Thoracic aorta (tissue), 2 donors: ENCODE data around the gene CCND1. TPM values are rescaled to one million over a fixed set of nuclear protein-coding genes. Genes with fewer than 3 reads are reported as not detected.

Source experiments
- ATAC-seq: fragments of 150-250 bp; one replicate; pipeline ENCODE4 v1.8.0; 2017; ENCODE audit warnings: low read depth; ENCODE audit not compliant: insufficient number of reproducible peaks, low FRiP score
- DNase-seq: peaks from one replicate; pipeline ENCODE4 v3.0.0-alpha.2; 2020; ENCODE audit warnings: low spot score
- H3K27ac ChIP-seq, 2 donors: fragments of 200-600 bp; sonication (generic); 1 replicate in 1 of 2; 2 replicates in 1 of 2; pipeline ENCODE4 v1.5.1; 2016; ENCODE audit warnings: mild to moderate bottlenecking in 2 of 2, moderate library complexity in 2 of 2
- H3K27me3 ChIP-seq: fragments of 200-600 bp; sonication (generic); replicated peaks from 2 replicates; pipeline ENCODE4 v1.6.0; 2016; ENCODE audit warnings: mild to moderate bottlenecking; ENCODE audit not compliant: insufficient read depth
- H3K36me3 ChIP-seq: fragments of 200-600 bp; sonication (generic); one replicate; pipeline ENCODE4 v1.5.1; 2016
- H3K4me1 ChIP-seq, 2 donors: fragments of 200-600 bp; sonication (generic); 1 replicate in 1 of 2; 2 replicates in 1 of 2; pipeline versions ENCODE4 v1.5.1 to v1.6.0; 2016; ENCODE audit warnings: low read depth in 2 of 2, mild to moderate bottlenecking in 1 of 2; ENCODE audit not compliant: control insufficient read depth in 1 of 2
- H3K4me3 ChIP-seq: fragments of 200-600 bp; sonication (generic); 2 replicates; pipeline ENCODE4 v1.5.1; 2016; ENCODE audit warnings: mild to moderate bottlenecking
- H3K9me3 ChIP-seq: fragments of 200-600 bp; sonication (generic); 2 replicates; pipeline ENCODE4 v1.5.1; 2016
- CTCF ChIP-seq: fragments of 200-600 bp; sonication (generic); IDR thresholded peaks from one replicate; pipeline ENCODE4 v1.5.1; 2019; ENCODE audit warnings: antibody characterized with exemption
- total RNA-seq, 2 donors: library from RNA; depleted of rRNA; stranded (reverse); fragments of >200 nt; gene quantifications; one replicate each; pipeline versions ENCODE4 v1.1.0 to v1.2.3, GENCODE V29; 2016

CCND1 gene
- total RNA-seq, 2 donors from 2014 or later: 109 to 142 TPM

GRCh38 chr11:69614085-69614484 lies 26.9 kb upstream of the CCND1 start:
- no peak for TF ChIP-seq CTCF
- H3K27me3 ChIP-seq: no peaks in the 10 kb centered on the region
- H3K36me3 ChIP-seq: no peaks in the 10 kb centered on the region
- ATAC-seq: no peak
- no peak for DNase-seq
- no peak overlapping the region for H3K27ac ChIP-seq
- no peak overlapping the region for H3K4me3 ChIP-seq
- no peaks in the 10 kb centered on the region for H3K4me1 ChIP-seq
- H3K9me3 ChIP-seq: no peaks in the 10 kb centered on the region

- H3K4me3 ChIP-seq: no peak overlapping the region
- H3K4me1 ChIP-seq: no peaks in the 10 kb centered on the region
- H3K27ac ChIP-seq: no peak overlapping the region
- H3K36me3 ChIP-seq: no peaks in the 10 kb centered on the region
- no peaks in the 10 kb centered on the region for H3K27me3 ChIP-seq
- DNase-seq: no peak
- no peak for TF ChIP-seq CTCF
- H3K9me3 ChIP-seq: no peaks in the 10 kb centered on the region
- no peak for ATAC-seq
These were observed 25.2 kb upstream of the CCND1 start for GRCh38 chr11:69615545-69616278.

GRCh38 chr11:69617220-69617619 lies 23.7 kb upstream of the CCND1 start:
- H3K9me3 ChIP-seq: no peaks in the 10 kb centered on the region
- H3K27me3 ChIP-seq: no peaks in the 10 kb centered on the region
- no peak overlapping the region for H3K4me3 ChIP-seq
- H3K36me3 ChIP-seq: no peaks in the 10 kb centered on the region
- no peak for TF ChIP-seq CTCF
- H3K4me1 ChIP-seq: no peaks in the 10 kb centered on the region
- DNase-seq: no peak
- no peak for ATAC-seq
- H3K27ac ChIP-seq: no peak overlapping the region

- ATAC-seq: no peak
- H3K4me1 ChIP-seq: no peaks in the 10 kb centered on the region
- H3K36me3 ChIP-seq: no peaks in the 10 kb centered on the region
- H3K27me3 ChIP-seq: no peaks in the 10 kb centered on the region
- no peaks in the 10 kb centered on the region for H3K9me3 ChIP-seq
- H3K4me3 ChIP-seq: no peak overlapping the region
- no peak for TF ChIP-seq CTCF
- no peak overlapping the region for H3K27ac ChIP-seq
- no peak for DNase-seq
These were observed 23.3 kb upstream of the CCND1 start for GRCh38 chr11:69617682-69618081.

- Histone ChIP-seq H3K27ac (no peak overlapping the region), H3K9me3 (no peaks in the 10 kb centered on the region), H3K4me1 (no peaks in the 10 kb centered on the region), H3K36me3 (no peaks in the 10 kb centered on the region), H3K27me3 (no peaks in the 10 kb centered on the region), H3K4me3 (no peak overlapping the region)
- TF ChIP-seq CTCF: no peak
- no peak for ATAC-seq
- no peak for DNase-seq
These were observed 22.7 kb upstream of the CCND1 start for GRCh38 chr11:69618237-69618636.
